ENCODE measurements around the gene PCCB. TPM values are rescaled to one million over a fixed set of nuclear protein-coding genes. Genes with fewer than 3 reads are reported as not detected.

The PCCB gene
- total and polyA plus RNA-seq, 2 of the 8 experiments (the other 6 are each of a cell fraction or from before 2014, with no cell fraction given), result 56.7 to 84.4 TPM

- TF ChIP-seq RFX5 (IDR thresholded peaks at IDR 0.05; ENCODE audit: borderline replicate concordance, low read depth, low read length) (no peak), SP2 (IDR thresholded peaks at IDR 0.05; ENCODE audit: low read length) (no peak), SUZ12 (IDR thresholded peaks at IDR 0.05; ENCODE audit: low read length) (no peak), SP4 (IDR thresholded peaks at IDR 0.05; ENCODE audit: low read length) (0 out of 2 replicates have a peak, but pooled peaks have one; percentile 35), ASH2L (IDR thresholded peaks at IDR 0.05; ENCODE audit: low read length) (peak; percentile 94), CREB1 (IDR thresholded peaks at IDR 0.05) (peak; percentile 84), TEAD4 (IDR thresholded peaks at IDR 0.05; ENCODE audit: low read depth, low read length) (no peak), SAP30 (IDR thresholded peaks at IDR 0.05; ENCODE audit: insufficient read depth, insufficient replicate concordance, low read length) (no peak), EGR1 (IDR thresholded peaks at IDR 0.05; ENCODE audit: borderline replicate concordance, low read depth, low read length) (0 out of 2 replicates have a peak, but pooled peaks have one; percentile 4), SIRT6 (IDR thresholded peaks at IDR 0.05; ENCODE audit: low read length) (no peak), ATF2 (IDR thresholded peaks at IDR 0.05; ENCODE audit: low read length) (no peak), GABPA (IDR thresholded peaks at IDR 0.05; ENCODE audit: borderline replicate concordance, insufficient read depth, low read length) (no peak), CBX5 (IDR thresholded peaks at IDR 0.05; ENCODE audit: low read depth, low read length) (no peak), BACH1 (IDR thresholded peaks at IDR 0.05; ENCODE audit: low read length) (no peak; the same call in 1 of the 2 replicates), BRCA1 (IDR thresholded peaks at IDR 0.05; ENCODE audit: low read depth, low read length) (no peak), POU5F1 (IDR thresholded peaks at IDR 0.05; ENCODE audit: low read depth, low read length) (no peak), PHF8 (conservative IDR thresholded peaks at IDR 0.05; ENCODE audit: low read depth, low read length) (peak; percentile 99), CHD1 (IDR thresholded peaks at IDR 0.05; ENCODE audit: low read depth, low read length) (no peak), TCF12 (IDR thresholded peaks at IDR 0.05; ENCODE audit: low read depth, low read length) (no peak), TAF1 (IDR thresholded peaks at IDR 0.05; ENCODE audit: low read depth, low read length) (peak; percentile 93), KDM5A (IDR thresholded peaks at IDR 0.05; ENCODE audit: low read length) (peak; percentile 68), KDM1A (IDR thresholded peaks at IDR 0.05; ENCODE audit: borderline replicate concordance, low read length) (0 out of 2 replicates have a peak, but pooled peaks have one; percentile 42), RNF2 (IDR thresholded peaks at IDR 0.05; ENCODE audit: borderline replicate concordance, low read depth, low read length, missing control alignments, poor library complexity, severe bottlenecking) (no peak), SP1 (IDR thresholded peaks at IDR 0.05; ENCODE audit: low read depth, low read length) (peak; percentile 84)
Observed at GRCh38 chr3:136250059-136250902, at the start of gene PCCB (continued).
